Activated CD4-positive, CD25-positive, alpha-beta regulatory T cell treated with anti-CD3 and anti-CD28 coated beads, Interleukin-2, amount 50 U/mL, for 16 hours (primary cell): ENCODE measurements around the gene NAXD.
"Not testable (repeated sequence)": the region's sequence is repeated elsewhere in the genome, so short reads cannot be mapped to it uniquely, and the experiment has no call there.

Experiments used
- DNase-seq: peaks from one replicate; pipeline ENCODE4 v3.0.0-alpha.2; 2020; ENCODE audit warnings: low read depth, low spot score

Gene NAXD

DNA sequence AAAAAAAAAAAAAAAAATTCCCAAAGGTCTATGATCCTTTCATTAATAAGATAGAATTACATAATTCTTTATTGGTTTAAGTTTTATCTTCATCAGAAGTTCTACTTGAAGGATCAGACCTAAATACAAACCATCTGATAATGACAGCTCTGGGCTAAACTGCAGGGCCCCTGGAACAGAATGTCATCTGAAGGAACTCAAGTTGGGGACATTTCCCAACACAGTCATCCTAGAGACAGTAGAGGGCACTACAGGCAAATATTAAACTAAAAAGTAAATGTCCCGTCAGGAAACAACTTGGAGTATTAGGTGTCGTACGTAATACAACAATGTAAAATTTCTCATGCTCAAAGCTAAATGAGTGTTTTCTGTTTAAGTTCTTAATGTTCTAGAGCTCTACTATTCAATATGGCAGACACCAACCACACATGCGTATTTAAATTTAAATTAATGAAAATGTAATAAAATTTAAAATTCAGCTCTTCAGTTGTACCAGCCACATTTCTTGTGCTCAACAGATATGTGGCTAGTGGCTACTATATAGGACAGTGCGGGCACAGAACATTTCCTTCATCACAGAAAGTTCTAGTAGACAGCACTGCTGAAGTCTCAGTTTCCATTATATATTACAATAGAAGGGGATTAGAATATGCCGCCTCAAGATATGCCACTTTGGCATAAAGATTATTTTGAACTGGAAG, 21.8 kb upstream of the NAXD start:
- no peak for DNase-seq

- no peak for DNase-seq
Measured at GRCh38 chr13:110597041-110597689, 18.2 kb upstream of the NAXD start.

- no peak for DNase-seq
Measured at GRCh38 chr13:110600261-110600819, 15.0 kb upstream of the NAXD start.

GRCh38 chr13:110600980-110601379, 14.4 kb upstream of the NAXD start:
- DNase-seq, result no peak

DNA sequence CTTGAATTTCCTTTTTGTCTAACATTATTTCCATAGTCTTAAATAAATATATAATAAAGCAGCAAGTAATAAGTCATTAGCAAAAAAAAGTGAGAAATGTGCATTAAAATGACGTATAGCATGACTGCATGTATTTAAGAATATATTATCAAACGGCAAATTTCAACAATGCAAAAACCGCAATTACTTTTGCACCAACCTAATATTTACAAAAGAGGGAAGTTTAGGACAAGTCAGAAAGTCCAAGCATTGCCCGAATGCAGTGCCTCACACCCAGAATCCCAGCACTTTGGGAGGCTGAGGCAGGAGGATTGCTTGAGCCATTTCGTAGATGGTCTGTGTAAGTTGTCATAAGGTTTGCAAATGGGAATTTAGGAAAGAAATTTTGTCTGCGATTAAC, 10.2 kb upstream of the NAXD start:
- no peak for DNase-seq

- DNase-seq, result not testable (repeated sequence)
Measured at GRCh38 chr13:110606281-110606680, 9.1 kb upstream of the NAXD start.

DNA sequence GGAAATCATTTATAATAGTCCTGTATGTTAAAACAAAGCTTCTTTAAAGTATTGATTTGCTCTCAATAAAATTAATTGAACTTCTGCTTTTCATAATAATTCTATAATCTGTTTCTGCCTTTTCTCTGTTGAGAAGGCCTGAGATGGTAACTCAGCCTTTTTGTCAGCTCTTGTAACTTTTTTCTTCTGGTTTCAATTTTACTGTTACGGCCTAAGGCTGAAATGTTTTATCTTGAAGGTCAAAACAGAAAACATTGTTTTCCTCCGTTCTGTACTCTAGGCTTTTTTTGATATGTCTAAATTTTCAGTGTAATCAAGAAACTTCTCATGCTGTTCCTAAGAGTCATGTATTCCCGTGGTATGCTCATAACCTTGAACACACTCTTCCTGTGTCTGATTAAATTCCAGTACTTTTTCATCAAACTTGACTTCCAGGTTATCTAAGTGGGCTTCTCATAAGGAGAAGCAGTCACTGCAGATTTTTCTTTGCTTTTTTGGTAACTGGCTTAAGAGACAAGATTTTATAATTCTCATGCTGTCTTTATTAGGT, 7.6 kb upstream of the NAXD start:
- no peak for DNase-seq

DNA sequence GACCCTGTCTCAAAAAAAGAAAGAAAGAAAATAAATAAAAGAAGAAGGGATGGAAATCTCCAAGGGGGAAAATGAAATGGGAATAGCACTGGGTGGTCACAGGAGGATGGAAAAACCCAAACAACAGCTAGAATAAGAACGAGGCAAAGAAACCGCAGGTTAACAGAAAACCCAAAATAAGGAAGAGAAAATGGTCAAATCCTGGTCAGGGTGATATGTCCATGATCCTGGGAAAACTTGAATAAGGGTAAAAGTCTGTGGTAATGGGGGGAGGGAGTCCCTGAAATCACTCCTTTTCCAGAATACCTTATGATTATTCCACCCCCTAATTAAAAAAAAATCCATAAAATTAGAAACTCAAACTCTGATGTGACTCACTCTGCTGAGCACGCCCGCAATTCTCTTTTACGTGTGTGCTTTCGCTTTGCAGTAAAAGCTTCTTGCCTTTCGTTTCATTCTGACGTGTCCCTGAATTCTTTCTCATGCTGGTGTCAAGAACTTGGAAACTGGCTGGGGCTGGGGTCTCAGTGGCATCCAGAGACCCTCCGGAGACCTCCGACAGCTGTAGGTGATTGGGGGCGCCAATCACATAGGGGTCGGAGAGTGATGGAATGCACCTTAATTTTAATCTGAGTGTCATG, 4.3 kb upstream of the NAXD start:
- DNase-seq, result no peak

- no peak for DNase-seq
Measured at GRCh38 chr13:110615005-110615321, 382 bp upstream of the NAXD start.

DNA sequence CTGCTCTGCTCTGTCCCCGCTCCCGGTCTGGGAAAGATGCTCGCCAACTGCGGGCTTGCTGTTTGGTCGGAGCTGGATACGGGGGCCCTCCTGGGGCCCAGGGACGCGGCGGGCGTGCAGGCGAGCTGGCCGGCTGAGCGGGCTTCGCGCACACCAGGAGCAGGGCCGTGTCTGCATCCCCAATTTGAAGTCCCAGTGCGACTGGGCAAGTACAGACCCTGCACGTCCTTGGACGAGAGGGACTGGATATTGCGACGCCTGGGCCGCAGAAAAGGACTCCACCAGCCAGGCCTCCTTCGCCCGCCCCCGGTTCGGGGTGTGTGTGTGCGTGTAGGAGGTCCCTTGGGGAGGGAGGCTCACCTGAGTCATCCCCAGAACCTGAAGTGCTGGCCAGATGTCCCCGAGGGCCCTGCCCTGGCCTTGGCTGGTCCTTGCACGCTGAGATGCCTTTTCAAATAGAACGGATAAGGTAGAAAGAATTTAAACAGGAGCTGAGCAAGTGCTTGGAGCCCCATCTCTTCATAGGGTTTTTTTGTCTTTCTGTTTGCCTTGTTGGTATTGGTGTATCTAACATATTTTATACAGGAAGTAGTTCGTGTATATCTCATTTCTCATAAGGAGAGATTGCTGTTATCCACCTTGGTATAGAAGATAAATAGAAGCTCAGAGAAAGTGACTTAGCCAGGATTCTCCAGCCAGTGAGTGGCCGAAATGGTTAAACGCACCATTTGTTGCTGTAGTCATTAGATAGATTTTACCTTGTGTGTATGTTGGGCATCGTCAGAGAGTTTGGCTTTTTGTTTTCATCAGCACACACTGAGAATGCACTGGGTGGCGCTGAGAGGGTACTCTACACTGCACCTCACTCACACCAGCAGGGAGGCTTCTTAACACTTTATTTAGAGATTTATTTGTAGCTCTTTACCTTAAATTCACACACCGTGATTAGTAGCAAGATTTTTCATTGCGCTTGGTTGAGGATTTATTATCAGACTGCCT, 1.1 kb downstream of the NAXD start:
- DNase-seq, result no peak

- DNase-seq, result no peak
Measured at GRCh38 chr13:110617321-110618072, 2.2 kb downstream of the NAXD start.

DNA sequence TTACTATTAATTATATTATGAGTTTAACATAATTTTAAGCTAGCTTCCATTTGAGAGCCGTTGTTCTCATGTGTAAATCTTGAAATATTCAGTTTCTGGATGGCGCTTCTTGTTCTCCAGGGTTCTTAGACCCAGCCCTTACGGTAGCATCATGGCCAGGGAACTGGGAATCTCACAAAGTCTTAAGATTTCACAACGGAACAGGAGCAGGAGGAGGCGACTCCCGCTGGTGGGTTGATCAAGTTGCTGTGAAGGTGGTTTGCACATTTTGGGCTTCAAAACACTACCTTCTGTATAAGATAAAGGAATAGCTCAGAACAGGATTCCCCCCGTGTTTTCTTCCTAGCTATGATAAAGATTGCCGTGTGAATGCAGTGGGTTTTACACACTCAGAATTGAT, 2.8 kb downstream of the NAXD start:
- no peak for DNase-seq

GRCh38 chr13:110618780-110619179, 3.4 kb downstream of the NAXD start:
- no peak for DNase-seq

DNA sequence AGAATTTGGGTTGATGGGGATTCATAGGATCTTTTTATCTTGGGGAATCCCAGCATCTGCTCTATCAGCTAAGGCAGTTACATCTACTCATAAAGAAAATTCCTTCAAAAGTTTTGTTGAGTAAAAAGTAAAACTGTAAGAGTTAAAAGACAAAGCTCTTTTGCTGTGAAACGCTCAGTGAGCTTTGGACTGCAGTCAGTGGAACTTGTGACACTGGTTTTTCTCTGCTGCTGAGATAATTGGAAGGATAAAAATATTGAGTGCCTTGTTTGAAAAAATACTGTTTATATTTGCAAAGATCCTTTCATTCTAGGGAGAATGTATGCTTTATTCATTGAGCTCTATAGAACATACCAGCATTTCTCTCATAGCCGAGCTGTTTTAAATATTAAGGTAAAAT, 5.3 kb downstream of the NAXD start:
- no peak for DNase-seq

DNA sequence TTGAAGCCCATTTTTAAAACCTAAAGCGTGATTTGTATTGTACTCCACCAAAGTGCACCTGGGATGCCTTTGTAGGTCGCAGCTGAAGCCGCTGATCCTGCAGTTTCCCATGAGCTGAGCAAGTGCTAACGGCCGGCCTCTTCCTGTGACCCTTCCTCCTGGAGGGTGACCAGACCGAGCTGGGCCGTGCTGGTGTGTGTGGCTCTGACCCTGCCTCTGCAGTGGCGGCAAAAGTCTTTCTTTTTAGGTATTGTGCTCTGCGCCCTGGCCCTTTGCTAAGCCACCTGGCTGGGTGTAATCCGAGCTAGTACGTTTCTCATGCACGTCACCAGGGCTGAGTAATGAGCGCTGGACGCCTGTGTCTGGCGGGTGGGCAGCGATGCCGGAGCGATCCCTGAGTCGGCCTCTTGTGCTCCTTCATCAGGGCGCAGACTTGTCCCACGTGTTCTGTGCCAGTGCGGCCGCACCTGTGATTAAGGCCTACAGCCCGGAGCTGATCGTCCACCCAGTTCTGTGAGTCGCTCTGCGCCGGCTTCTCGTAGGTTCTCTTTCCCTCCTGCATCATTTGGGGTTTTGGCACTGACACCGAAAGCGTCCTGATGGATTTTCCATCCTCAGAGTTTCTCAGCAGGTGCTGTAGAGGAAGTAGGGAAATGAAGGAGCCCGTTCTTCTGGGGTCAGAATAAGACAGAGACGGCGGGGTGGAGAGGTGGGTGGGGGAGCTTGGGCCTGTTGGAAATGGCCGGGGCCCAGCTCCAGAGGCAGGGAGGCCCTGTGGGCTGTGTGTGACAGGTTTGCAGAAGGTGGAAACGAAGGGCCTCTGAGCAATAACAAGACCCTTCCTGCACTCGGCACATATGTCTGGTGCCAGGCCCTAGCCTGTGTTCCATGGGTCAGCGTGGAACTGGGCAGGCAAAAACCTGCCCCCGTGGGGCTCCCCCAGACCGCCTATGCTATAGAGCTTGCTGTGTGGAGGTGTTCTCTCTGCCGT, 9.7 kb downstream of the NAXD start:
- DNase-seq, result no peak

GRCh38 chr13:110625771-110626321, 10.5 kb downstream of the NAXD start:
- no peak for DNase-seq

- no peak for DNase-seq
Measured at GRCh38 chr13:110626521-110626920, 11.2 kb downstream of the NAXD start.

DNA sequence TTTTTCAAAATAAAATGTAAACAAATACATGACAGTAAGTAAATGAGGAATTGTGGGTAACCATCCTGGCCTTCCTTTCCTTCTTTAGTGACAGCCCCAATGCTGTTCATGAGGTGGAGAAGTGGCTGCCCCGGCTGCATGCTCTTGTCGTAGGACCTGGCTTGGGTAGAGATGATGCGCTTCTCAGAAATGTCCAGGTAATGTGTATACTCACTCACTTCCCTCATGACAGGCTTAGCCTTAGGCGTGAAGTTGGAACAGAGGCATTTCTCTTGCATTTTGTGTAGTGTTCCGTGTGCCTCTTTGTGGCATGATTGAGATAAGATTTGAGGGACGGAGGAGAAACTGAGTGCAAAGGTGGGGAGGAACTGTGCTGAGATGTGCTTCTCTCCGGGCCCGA, 12.0 kb downstream of the NAXD start:
- no peak for DNase-seq
